ENCODE results near the gene STARD3.

The STARD3 gene

DNA sequence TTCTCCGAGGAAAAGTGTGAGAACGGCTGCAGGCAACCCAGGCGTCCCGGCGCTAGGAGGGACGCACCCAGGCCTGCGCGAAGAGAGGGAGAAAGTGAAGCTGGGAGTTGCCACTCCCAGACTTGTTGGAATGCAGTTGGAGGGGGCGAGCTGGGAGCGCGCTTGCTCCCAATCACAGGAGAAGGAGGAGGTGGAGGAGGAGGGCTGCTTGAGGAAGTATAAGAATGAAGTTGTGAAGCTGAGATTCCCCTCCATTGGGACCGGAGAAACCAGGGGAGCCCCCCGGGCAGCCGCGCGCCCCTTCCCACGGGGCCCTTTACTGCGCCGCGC lies 62.8 kb downstream of the STARD3 start, which contains the start of gene ERBB2:
Gene ERBB2 (plus strand): TSS at position 247 of the 330 bp plus-strand sequence. CDS start 175 bp downstream, outside the sequence.
- Histone ChIP-seq H3K36me3 (ENCODE audit: control insufficient read depth in 1 of 2, insufficient read depth in 2 of 2, low read length in 2 of 2) (no peaks in the 10 kb centered on the region), H3K27ac (ENCODE audit: low read length) (peak within 1 kb of the TSS; percentile 53), H3K9me3 (ENCODE audit: control insufficient read depth in 1 of 2, low read length in 2 of 2) (no peaks in the 10 kb centered on the region), H3K4me1 (ENCODE audit: control insufficient read depth in 1 of 2, insufficient read depth in 2 of 2, low read length in 2 of 2) (peaks cover 4 to 21% of the 10 kb centered on the region in 2 donors), H3K4me3 (ENCODE audit: low read depth in 1 of 2, low read length in 2 of 2) (peak within 1 kb of the TSS; percentile 54 to 83), H3K27me3 (ENCODE audit: low read depth, low read length) (no peaks in the 10 kb centered on the region)

GRCh38 chr17:39700148-39700987 lies 63.4 kb downstream of the STARD3 start:
- no peaks in the 10 kb centered on the region for H3K27me3 ChIP-seq (ENCODE audit: low read depth, low read length)
- peak overlapping the region; percentile 54 to 83 for H3K4me3 ChIP-seq (ENCODE audit: low read depth in 1 of 2, low read length in 2 of 2)
- peak overlapping the region; percentile 53 for H3K27ac ChIP-seq (ENCODE audit: low read length)
- peaks cover 8 to 24% of the 10 kb centered on the region in 2 donors for H3K4me1 ChIP-seq (ENCODE audit: control insufficient read depth in 1 of 2, insufficient read depth in 2 of 2, low read length in 2 of 2)
- no peaks in the 10 kb centered on the region for H3K9me3 ChIP-seq (ENCODE audit: control insufficient read depth in 1 of 2, low read length in 2 of 2)
- H3K36me3 ChIP-seq (ENCODE audit: control insufficient read depth in 1 of 2, insufficient read depth in 2 of 2, low read length in 2 of 2), result no peaks in the 10 kb centered on the region

- Histone ChIP-seq H3K36me3 (ENCODE audit: control insufficient read depth in 1 of 2, insufficient read depth in 2 of 2, low read length in 2 of 2) (no peaks in the 10 kb centered on the region), H3K27ac (ENCODE audit: low read length) (peak overlapping the region; percentile 53), H3K4me1 (ENCODE audit: control insufficient read depth in 1 of 2, insufficient read depth in 2 of 2, low read length in 2 of 2) (peaks cover 11 to 24% of the 10 kb centered on the region in 2 donors), H3K9me3 (ENCODE audit: control insufficient read depth in 1 of 2, low read length in 2 of 2) (no peaks in the 10 kb centered on the region), H3K4me3 (ENCODE audit: low read depth in 1 of 2, low read length in 2 of 2) (peak overlapping the region; percentile 54 to 83), H3K27me3 (ENCODE audit: low read depth, low read length) (no peaks in the 10 kb centered on the region)
Observed at GRCh38 chr17:39701012-39701783, 64.3 kb downstream of the STARD3 start.

GRCh38 chr17:39701784-39702422 lies 65.0 kb downstream of the STARD3 start:
- Histone ChIP-seq H3K4me3 (ENCODE audit: low read depth in 1 of 2, low read length in 2 of 2) (peak overlapping the region; percentile 54 to 83), H3K36me3 (ENCODE audit: control insufficient read depth in 1 of 2, insufficient read depth in 2 of 2, low read length in 2 of 2) (peaks cover 0 to 4% of the 10 kb centered on the region in 2 donors), H3K4me1 (ENCODE audit: control insufficient read depth in 1 of 2, insufficient read depth in 2 of 2, low read length in 2 of 2) (peaks cover 11 to 24% of the 10 kb centered on the region in 2 donors), H3K27me3 (ENCODE audit: low read depth, low read length) (no peaks in the 10 kb centered on the region), H3K9me3 (ENCODE audit: control insufficient read depth in 1 of 2, low read length in 2 of 2) (no peaks in the 10 kb centered on the region), H3K27ac (ENCODE audit: low read length) (no peak overlapping the region)

DNA sequence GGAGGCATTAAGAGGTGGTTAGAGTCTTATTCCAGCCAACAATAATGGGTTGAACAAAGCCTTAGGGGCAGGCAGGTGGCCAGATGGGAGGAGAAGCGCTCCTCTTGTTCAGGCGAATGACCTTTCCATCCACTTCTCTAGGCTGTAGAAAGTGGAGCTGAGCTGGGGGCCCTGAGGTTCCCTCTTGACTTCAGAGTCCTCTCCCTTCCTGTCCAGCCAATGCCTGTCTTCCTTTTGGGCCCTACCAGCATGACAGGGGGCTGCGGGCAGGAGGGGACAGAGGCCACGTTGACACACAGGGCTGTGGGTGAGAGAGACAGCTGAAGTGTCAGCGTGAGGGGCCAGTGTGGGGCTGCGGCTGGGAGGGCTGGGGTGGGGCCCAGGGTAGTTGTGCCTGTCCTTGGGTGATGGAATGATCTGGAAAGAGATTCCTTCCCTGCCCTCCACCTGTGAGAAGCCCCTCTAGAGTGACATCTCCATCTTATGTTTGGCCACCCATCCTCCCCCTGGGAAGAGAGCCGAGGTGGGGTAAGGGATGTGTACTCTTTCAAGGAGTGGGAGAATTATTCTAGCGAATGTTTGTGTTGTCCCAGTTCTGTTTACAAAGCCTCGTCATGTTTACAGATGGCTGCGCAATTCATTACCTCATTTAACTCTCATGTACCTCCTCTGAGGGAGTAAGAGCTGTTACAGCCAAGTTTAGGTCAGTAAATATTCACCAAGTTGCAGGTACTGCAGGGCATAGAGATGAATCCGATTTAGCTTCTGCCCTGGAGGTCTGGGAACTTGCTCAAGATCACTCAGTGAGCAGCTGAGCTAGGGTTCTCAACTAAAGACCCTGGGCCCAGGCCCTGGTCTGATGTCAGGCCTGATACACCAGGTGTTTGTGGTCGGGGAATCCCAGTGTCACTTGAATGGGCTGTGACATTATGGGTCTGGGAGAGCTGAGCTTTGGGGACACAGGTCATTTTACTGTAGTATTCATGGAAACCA lies 66.3 kb downstream of the STARD3 start:
- no peaks in the 10 kb centered on the region for H3K27me3 ChIP-seq (ENCODE audit: low read depth, low read length)
- peak overlapping the region in 1 of 2 donors; percentile 18 for H3K4me3 ChIP-seq (ENCODE audit: low read depth in 1 of 2, low read length in 2 of 2)
- H3K9me3 ChIP-seq (ENCODE audit: control insufficient read depth in 1 of 2, low read length in 2 of 2), result no peaks in the 10 kb centered on the region
- H3K4me1 ChIP-seq (ENCODE audit: control insufficient read depth in 1 of 2, insufficient read depth in 2 of 2, low read length in 2 of 2), result peaks cover 11 to 24% of the 10 kb centered on the region in 2 donors
- peaks cover 6 to 15% of the 10 kb centered on the region in 2 donors for H3K36me3 ChIP-seq (ENCODE audit: control insufficient read depth in 1 of 2, insufficient read depth in 2 of 2, low read length in 2 of 2)
- H3K27ac ChIP-seq (ENCODE audit: low read length), result peak overlapping the region; percentile 39

- H3K27ac ChIP-seq (ENCODE audit: low read length), result no peak overlapping the region
- H3K36me3 ChIP-seq (ENCODE audit: control insufficient read depth in 1 of 2, insufficient read depth in 2 of 2, low read length in 2 of 2), result peaks cover 12 to 22% of the 10 kb centered on the region in 2 donors
- H3K4me3 ChIP-seq (ENCODE audit: low read depth in 1 of 2, low read length in 2 of 2), result no peak overlapping the region
- no peaks in the 10 kb centered on the region for H3K27me3 ChIP-seq (ENCODE audit: low read depth, low read length)
- no peaks in the 10 kb centered on the region for H3K9me3 ChIP-seq (ENCODE audit: control insufficient read depth in 1 of 2, low read length in 2 of 2)
- H3K4me1 ChIP-seq (ENCODE audit: control insufficient read depth in 1 of 2, insufficient read depth in 2 of 2, low read length in 2 of 2), result peaks cover 11 to 24% of the 10 kb centered on the region in 2 donors
Observed at GRCh38 chr17:39703913-39704312, 67.0 kb downstream of the STARD3 start.

DNA sequence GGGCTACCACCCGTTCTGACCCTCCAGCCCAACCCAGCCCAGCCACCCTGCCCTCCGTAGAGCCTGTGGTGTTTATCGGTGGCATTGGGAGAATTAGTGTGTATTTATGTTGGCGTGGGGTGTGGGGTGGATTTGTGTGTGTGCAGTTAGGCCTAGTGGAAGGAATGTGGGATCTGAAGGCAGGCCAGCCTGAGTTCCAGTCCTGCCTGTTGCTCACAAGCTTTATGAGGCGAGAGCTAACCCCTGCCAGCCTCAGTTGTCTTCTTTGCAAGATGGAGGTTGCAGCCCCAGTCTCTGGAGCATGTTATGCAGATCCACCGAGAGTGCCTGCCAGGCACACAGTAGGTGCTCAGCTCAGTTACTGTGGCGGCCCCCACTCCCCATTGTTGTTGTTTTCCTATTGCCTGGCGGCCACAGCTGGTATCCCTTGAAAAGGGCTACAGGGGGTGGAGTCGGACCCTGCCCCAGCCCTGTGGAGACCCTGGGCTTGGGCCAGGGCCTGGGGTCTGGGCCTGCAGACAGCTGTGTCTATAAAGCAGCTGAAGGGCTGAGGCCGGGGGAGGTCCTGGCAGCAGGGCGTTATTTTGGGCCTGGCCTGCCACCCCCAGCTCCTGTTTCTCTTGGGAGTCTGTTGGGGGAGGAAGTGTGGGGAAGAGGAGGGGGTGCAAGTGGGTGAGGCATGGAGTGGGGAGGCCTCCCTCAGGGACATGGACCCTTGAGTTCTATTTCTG lies 68.0 kb downstream of the STARD3 start:
- H3K9me3 ChIP-seq (ENCODE audit: control insufficient read depth in 1 of 2, low read length in 2 of 2), result no peaks in the 10 kb centered on the region
- H3K36me3 ChIP-seq (ENCODE audit: control insufficient read depth in 1 of 2, insufficient read depth in 2 of 2, low read length in 2 of 2), result peaks cover 15 to 33% of the 10 kb centered on the region in 2 donors
- H3K27ac ChIP-seq (ENCODE audit: low read length), result peak overlapping the region; percentile 80
- no peaks in the 10 kb centered on the region for H3K27me3 ChIP-seq (ENCODE audit: low read depth, low read length)
- H3K4me1 ChIP-seq (ENCODE audit: control insufficient read depth in 1 of 2, insufficient read depth in 2 of 2, low read length in 2 of 2), result peaks cover 11 to 20% of the 10 kb centered on the region in 2 donors
- H3K4me3 ChIP-seq (ENCODE audit: low read depth in 1 of 2, low read length in 2 of 2), result no peak overlapping the region

DNA sequence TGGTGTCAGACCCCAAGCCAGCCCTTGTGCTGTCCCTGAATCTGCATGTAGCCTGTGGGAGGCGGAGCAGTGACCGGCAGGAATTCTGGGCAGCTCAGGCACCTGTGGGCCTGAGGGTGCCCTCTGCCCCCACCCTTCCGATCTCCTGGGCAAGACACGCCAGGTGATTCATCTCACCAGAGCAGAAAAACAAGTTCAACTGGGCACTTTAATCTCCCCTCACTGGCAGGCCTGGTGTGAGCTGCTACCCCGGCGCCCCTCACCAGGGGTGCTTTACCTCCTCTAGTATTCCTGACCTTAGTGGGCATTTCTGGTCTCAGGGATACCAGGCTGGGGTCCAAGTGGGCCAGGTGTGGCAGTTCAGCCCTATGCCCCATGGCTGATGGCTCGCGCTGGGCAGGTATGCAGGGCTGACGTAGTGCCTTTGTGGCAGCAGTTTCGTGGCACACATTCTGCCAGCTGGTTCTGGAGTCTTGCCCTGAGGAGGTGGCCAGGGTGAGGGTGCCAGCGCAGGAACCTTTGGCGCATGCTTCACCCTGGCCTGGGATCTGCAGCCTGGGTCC lies 68.9 kb downstream of the STARD3 start:
- Histone ChIP-seq H3K27ac (ENCODE audit: low read length) (peak overlapping the region; percentile 80), H3K4me1 (ENCODE audit: control insufficient read depth in 1 of 2, insufficient read depth in 2 of 2, low read length in 2 of 2) (peaks cover 11 to 20% of the 10 kb centered on the region in 2 donors), H3K9me3 (ENCODE audit: control insufficient read depth in 1 of 2, low read length in 2 of 2) (no peaks in the 10 kb centered on the region), H3K27me3 (ENCODE audit: low read depth, low read length) (no peaks in the 10 kb centered on the region), H3K4me3 (ENCODE audit: low read depth in 1 of 2, low read length in 2 of 2) (no peak overlapping the region), H3K36me3 (ENCODE audit: control insufficient read depth in 1 of 2, insufficient read depth in 2 of 2, low read length in 2 of 2) (peaks cover 19 to 42% of the 10 kb centered on the region in 2 donors)

GRCh38 chr17:39706383-39706782 lies 69.4 kb downstream of the STARD3 start:
- peak overlapping the region; percentile 80 for H3K27ac ChIP-seq (ENCODE audit: low read length)
- H3K4me1 ChIP-seq (ENCODE audit: control insufficient read depth in 1 of 2, insufficient read depth in 2 of 2, low read length in 2 of 2), result peaks cover 11 to 14% of the 10 kb centered on the region in 2 donors
- H3K4me3 ChIP-seq (ENCODE audit: low read depth in 1 of 2, low read length in 2 of 2), result no peak overlapping the region
- no peaks in the 10 kb centered on the region for H3K27me3 ChIP-seq (ENCODE audit: low read depth, low read length)
- H3K36me3 ChIP-seq (ENCODE audit: control insufficient read depth in 1 of 2, insufficient read depth in 2 of 2, low read length in 2 of 2), result peaks cover 19 to 46% of the 10 kb centered on the region in 2 donors
- no peaks in the 10 kb centered on the region for H3K9me3 ChIP-seq (ENCODE audit: control insufficient read depth in 1 of 2, low read length in 2 of 2)

All from muscle layer of duodenum (tissue), 2 donors.